ACC112 (cell line): ENCODE results near the gene DMAC2L.
"Not testable (repeated sequence)": the region's sequence is repeated elsewhere in the genome, so short reads cannot be mapped to it uniquely, and the experiment has no call there.

Experiments used
- H2AFZ ChIP-seq: fragments of 200-600 bp; sonication (generic); one replicate; pipeline ENCODE4 v1.6.0; 2017; ENCODE audit warnings: antibody characterized with exemption, low read length; ENCODE audit not compliant: unreplicated experiment
- H3K27ac ChIP-seq: fragments of 200-600 bp; sonication (generic); 2 replicates; pipeline ENCODE4 v1.5.1; 2014; ENCODE audit warnings: low read depth, mild to moderate bottlenecking, antibody characterized with exemption, low read length, moderate library complexity
- H3K27me3 ChIP-seq: fragments of 200-600 bp; sonication (generic); 2 replicates; pipeline ENCODE4 v1.6.1; 2014; ENCODE audit warnings: mild to moderate bottlenecking, antibody characterized with exemption, low read length, moderate library complexity, mixed read lengths; ENCODE audit not compliant: insufficient read depth
- H3K36me3 ChIP-seq: fragments of 200-600 bp; sonication (generic); 2 replicates; pipeline ENCODE4 v1.6.1; 2016; ENCODE audit warnings: mild to moderate bottlenecking, antibody characterized with exemption, low read length, moderate library complexity, mixed read lengths; ENCODE audit not compliant: insufficient read depth
- H3K4me1 ChIP-seq: fragments of 200-600 bp; sonication (generic); one replicate; pipeline ENCODE4 v1.6.1; 2016; ENCODE audit warnings: low read length, mixed read lengths; ENCODE audit not compliant: insufficient read depth, unreplicated experiment, control insufficient read depth
- H3K4me3 ChIP-seq: fragments of 200-600 bp; sonication (generic); 2 replicates; pipeline ENCODE4 v1.5.1; 2014; ENCODE audit warnings: mild to moderate bottlenecking, low read depth, low read length
- H3K79me2 ChIP-seq: fragments of 200-600 bp; sonication (generic); one replicate; pipeline ENCODE4 v1.6.0; 2016; ENCODE audit warnings: low read length; ENCODE audit not compliant: control insufficient read depth, unreplicated experiment, insufficient read depth

Gene DMAC2L

GRCh38 chr14:50354527-50354926 lies 42.4 kb downstream of the DMAC2L start:
- H3K36me3 ChIP-seq = peaks cover 15% of the 10 kb centered on the region; the same call in 1 of the 2 replicates
- H3K4me1 ChIP-seq = peaks cover 7% of the 10 kb centered on the region
- H3K4me3 ChIP-seq = no peak overlapping the region

GRCh38 chr14:50355692-50356091 lies 43.6 kb downstream of the DMAC2L start:
- Histone ChIP-seq H3K27ac (no peak overlapping the region), H2AFZ (no peak overlapping the region), H3K36me3 (peaks cover 15% of the 10 kb centered on the region; the same call in 1 of the 2 replicates), H3K4me1 (peaks cover 7% of the 10 kb centered on the region), H3K4me3 (no peak overlapping the region), H3K79me2 (no peaks in the 10 kb centered on the region), H3K27me3 (no peaks in the 10 kb centered on the region)

More at GRCh38 chr14:50354527-50354926, 42.4 kb downstream of the DMAC2L start:
- Histone ChIP-seq H3K79me2 (no peaks in the 10 kb centered on the region), H3K27me3 (no peaks in the 10 kb centered on the region), H2AFZ (no peak overlapping the region), H3K27ac (no peak overlapping the region)

DNA sequence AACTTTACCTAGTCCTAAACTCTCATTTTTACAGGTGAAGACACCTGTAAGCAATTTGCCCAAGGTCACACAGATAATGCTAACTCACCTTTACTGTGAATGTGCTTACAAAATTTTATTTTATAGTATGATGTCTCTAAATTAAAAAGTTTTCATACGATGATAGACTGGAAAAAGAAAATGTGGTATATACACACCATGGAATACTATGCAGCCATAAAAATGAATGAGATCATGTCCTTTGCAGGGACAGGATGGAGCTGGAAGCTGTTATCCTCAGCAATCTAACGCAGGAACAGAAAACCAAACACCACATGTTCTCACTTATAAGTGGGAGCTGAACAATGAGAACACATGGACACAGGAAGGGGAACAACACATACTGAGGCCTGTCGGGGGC lies 44.2 kb downstream of the DMAC2L start:
- H3K36me3 ChIP-seq = peaks cover 15% of the 10 kb centered on the region; the same call in 1 of the 2 replicates
- not testable (repeated sequence) for H3K79me2 ChIP-seq, H3K4me1 ChIP-seq, H3K27me3 ChIP-seq, H3K27ac ChIP-seq, H3K4me3 ChIP-seq, H2AFZ ChIP-seq

GRCh38 chr14:50357124-50357523 lies 45.0 kb downstream of the DMAC2L start:
- Histone ChIP-seq H3K27ac (no peak overlapping the region), H3K79me2 (no peaks in the 10 kb centered on the region), H2AFZ (no peak overlapping the region), H3K27me3 (no peaks in the 10 kb centered on the region), H3K4me1 (no peaks in the 10 kb centered on the region), H3K4me3 (no peak overlapping the region), H3K36me3 (peaks cover 15% of the 10 kb centered on the region; the same call in 1 of the 2 replicates)

GRCh38 chr14:50357753-50358395 lies 45.8 kb downstream of the DMAC2L start:
- no peaks in the 10 kb centered on the region for H3K4me1 ChIP-seq

GRCh38 chr14:50359631-50360030 lies 47.5 kb downstream of the DMAC2L start:
- H3K79me2 ChIP-seq = no peaks in the 10 kb centered on the region
- H3K4me3 ChIP-seq = no peak overlapping the region
- H3K36me3 ChIP-seq = peaks cover 15% of the 10 kb centered on the region; the same call in 1 of the 2 replicates
- no peak overlapping the region for H2AFZ ChIP-seq
- H3K4me1 ChIP-seq = peaks cover 6% of the 10 kb centered on the region
- H3K27ac ChIP-seq = no peak overlapping the region
- H3K27me3 ChIP-seq = no peaks in the 10 kb centered on the region

More at GRCh38 chr14:50357753-50358395, 45.8 kb downstream of the DMAC2L start:
- Histone ChIP-seq H3K27ac (no peak overlapping the region), H2AFZ (no peak overlapping the region), H3K36me3 (peaks cover 15% of the 10 kb centered on the region; the same call in 1 of the 2 replicates), H3K79me2 (no peaks in the 10 kb centered on the region), H3K27me3 (no peaks in the 10 kb centered on the region), H3K4me3 (no peak overlapping the region)

DNA sequence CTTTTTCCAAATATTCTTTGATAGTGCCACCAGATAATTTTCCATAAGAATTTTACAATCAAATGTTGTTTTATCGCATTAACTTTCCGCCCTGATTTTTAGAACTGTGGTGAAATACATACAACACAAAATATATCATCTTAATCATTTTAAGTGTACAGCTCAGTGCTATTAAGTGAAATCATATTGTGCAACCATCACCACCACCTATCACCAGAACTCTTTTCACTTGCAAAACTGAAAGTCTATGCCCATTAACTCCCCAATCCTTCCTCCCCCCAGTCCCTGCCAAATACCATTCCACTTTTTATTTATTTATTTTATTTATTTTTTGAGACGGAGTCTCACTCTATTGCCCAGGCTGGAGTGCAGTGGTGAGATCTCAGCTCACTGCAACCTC lies 48.0 kb downstream of the DMAC2L start:
- H3K27ac ChIP-seq = no peak overlapping the region
- peaks cover 11% of the 10 kb centered on the region for H3K4me1 ChIP-seq
- H3K27me3 ChIP-seq = no peaks in the 10 kb centered on the region
- no peak overlapping the region for H2AFZ ChIP-seq
- peaks cover 15% of the 10 kb centered on the region; the same call in 1 of the 2 replicates for H3K36me3 ChIP-seq
- H3K4me3 ChIP-seq = no peak overlapping the region
- no peaks in the 10 kb centered on the region for H3K79me2 ChIP-seq

DNA sequence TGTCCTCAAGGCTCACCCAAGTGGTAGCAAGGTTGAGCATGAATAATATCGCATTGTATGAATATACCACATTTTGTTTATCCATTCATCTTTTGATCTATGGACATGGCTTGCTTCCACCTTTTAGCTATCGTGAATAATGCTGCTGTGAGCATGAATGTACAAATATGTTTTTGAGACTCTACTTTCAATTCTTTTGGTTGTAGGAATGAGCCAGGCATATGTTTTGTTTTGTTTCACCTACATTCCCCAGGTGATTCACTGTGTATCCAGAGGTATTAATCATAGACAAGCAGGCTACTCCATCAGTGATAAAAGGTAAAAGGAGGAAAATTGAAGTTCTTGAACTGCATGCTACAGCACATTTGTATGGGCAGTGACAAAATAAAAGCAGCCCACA lies 48.7 kb downstream of the DMAC2L start:
- Histone ChIP-seq H3K4me1 (peaks cover 12% of the 10 kb centered on the region), H3K27me3 (no peaks in the 10 kb centered on the region), H3K27ac (no peak overlapping the region), H3K4me3 (no peak overlapping the region), H2AFZ (no peak overlapping the region), H3K36me3 (peaks cover 15% of the 10 kb centered on the region; the same call in 1 of the 2 replicates), H3K79me2 (no peaks in the 10 kb centered on the region)

GRCh38 chr14:50361473-50362403 lies 49.6 kb downstream of the DMAC2L start:
- H3K4me3 ChIP-seq, H3K27ac ChIP-seq, H3K36me3 ChIP-seq, H2AFZ ChIP-seq, H3K79me2 ChIP-seq, H3K27me3 ChIP-seq: not testable (repeated sequence)
- peaks cover 20% of the 10 kb centered on the region for H3K4me1 ChIP-seq

- H3K4me3 ChIP-seq = peak overlapping the region; percentile 71
Observed at GRCh38 chr14:50362764-50363713, 50.9 kb downstream of the DMAC2L start.

More at GRCh38 chr14:50362764-50363713, 50.9 kb downstream of the DMAC2L start:
- no peaks in the 10 kb centered on the region for H3K36me3 ChIP-seq
- no peaks in the 10 kb centered on the region for H3K79me2 ChIP-seq
- peak overlapping the region; percentile 60 for H3K27ac ChIP-seq
- H2AFZ ChIP-seq = peak overlapping the region; percentile 88
- no peaks in the 10 kb centered on the region for H3K27me3 ChIP-seq
- peaks cover 20% of the 10 kb centered on the region for H3K4me1 ChIP-seq
